ENCODE data around the gene RPH3AL. TPM values are rescaled to one million over a fixed set of nuclear protein-coding genes. Genes with fewer than 3 reads are reported as not detected.
A peak's percentile ranks its signal among the peaks of the same experiment; 100 is the strongest.

Gene RPH3AL, protein sequence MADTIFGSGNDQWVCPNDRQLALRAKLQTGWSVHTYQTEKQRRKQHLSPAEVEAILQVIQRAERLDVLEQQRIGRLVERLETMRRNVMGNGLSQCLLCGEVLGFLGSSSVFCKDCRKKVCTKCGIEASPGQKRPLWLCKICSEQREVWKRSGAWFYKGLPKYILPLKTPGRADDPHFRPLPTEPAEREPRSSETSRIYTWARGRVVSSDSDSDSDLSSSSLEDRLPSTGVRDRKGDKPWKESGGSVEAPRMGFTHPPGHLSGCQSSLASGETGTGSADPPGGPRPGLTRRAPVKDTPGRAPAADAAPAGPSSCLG
- 10 to 100 TPM in 2 of 4 donors, 1 to 10 TPM in 2; 4.7 to 11.5 (median 10.2) TPM for total RNA-seq
- polyA plus RNA-seq: 6.7 TPM
- long read RNA-seq, donor 1, partial matches to known transcripts: 2 of 18 reads
- long read RNA-seq, donor 1, other reads (novel, unspliced or antisense): 12 of 18 reads
- long read RNA-seq, donor 2, partial matches to known transcripts: 0 of 3 reads
- long read RNA-seq, donor 2, other reads (novel, unspliced or antisense): 3 of 3 reads
- long read RNA-seq, donor 3, transcript RPH3AL-222 (9 exons, 2,578 nt): major isoform, 6 of 34 reads
- long read RNA-seq, donor 3, partial matches to known transcripts: 4 of 34 reads
- long read RNA-seq, donor 3, other reads (novel, unspliced or antisense): 23 of 34 reads
- long read RNA-seq, donor 4, partial matches to known transcripts: 1 of 2 reads
- long read RNA-seq, donor 4, other reads (novel, unspliced or antisense): 1 of 2 reads

DNA sequence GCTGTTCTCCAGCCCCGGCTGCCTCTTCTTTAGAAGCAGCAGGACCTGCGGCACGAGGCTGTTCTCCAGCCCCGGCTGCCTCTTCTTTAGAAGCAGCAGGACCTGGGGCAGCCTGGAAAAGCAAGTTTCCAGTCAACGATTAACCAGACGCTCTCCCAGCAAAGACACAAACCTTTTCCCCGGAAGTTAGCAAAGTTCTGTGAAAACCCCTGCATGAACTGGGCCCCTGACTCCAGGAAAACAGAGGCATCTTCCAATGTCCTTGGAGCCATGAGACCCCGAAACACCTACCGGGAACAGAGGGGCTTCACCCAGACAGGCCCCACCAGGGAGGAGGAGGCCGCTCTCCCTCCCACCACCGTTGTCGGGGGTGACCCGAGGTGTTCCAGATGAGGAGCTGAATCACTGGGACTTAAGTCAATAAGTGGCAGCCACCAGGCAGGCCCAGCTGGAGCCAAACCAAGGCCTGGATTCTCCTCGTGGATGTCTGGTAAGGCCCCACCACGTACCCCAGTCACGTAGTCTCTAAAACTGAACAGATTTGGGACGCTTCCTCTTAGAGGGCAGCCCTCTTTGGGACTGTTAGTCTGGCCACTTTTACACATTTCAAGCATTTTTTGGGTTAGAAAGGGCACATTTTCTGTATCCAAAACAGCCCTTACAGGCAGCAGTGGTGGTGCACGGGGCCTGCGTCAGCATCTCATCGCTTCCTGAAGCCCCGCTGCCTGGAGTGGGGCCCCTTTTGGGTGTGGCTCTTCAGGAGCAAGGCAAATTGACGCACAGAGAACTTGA is at the start of gene RPH3AL:
Gene RPH3AL (minus strand): TSS at position 387 of the 792 bp plus-strand sequence. CDS start 25,264 bp downstream, outside the sequence.
- H3K27me3 ChIP-seq (ENCODE audit: control insufficient read depth, insufficient read depth): no peaks in the 10 kb centered on the region
- H3K4me1 ChIP-seq (ENCODE audit: control insufficient read depth, insufficient read depth, low read length): peaks cover 15% of the 10 kb centered on the region
- peak; percentile 15 to 74 for ATAC-seq
- H3K27ac ChIP-seq (ENCODE audit: low read length): peak within 1 kb of the TSS; percentile 92
- H3K4me3 ChIP-seq (ENCODE audit: low read length): no peak within 1 kb of the TSS
- H3K9me3 ChIP-seq (ENCODE audit: control insufficient read depth, low read length): no peaks in the 10 kb centered on the region
- intact Hi-C loops (cut with DNase I): no loop called here
- peak; percentile 61 to 82 (median 75) for DNase-seq
- 42% methylated on average over 22 of the region's 22 CpGs for WGBS

DNA sequence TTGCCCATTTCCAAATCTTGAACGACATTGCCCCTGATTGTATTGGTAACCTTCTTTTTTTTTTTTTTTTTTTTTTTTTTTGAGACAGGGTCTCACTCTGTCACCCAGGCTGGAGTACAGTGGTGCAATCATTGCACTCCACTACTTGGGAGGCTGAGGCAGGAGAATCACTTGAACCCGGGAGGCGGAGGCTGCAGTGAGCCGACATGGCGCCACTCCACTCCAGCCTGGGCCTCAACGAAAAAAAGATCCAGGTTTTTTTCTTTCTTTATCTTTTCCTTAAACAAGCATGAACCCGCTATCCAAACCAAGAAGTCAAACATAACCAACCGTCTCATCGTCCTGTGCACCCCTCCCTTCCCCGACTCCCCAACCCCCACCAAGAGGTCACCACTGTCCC is 47.6 kb upstream of the RPH3AL start:
- intact Hi-C loops (cut with DNase I): no loop called here
- Histone ChIP-seq H3K27ac (ENCODE audit: low read length) (no peak overlapping the region), H3K4me3 (ENCODE audit: low read length) (no peak overlapping the region), H3K4me1 (ENCODE audit: control insufficient read depth, insufficient read depth, low read length) (no peaks in the 10 kb centered on the region), H3K9me3 (ENCODE audit: control insufficient read depth, low read length) (no peaks in the 10 kb centered on the region), H3K27me3 (ENCODE audit: control insufficient read depth, insufficient read depth) (no peaks in the 10 kb centered on the region)
- DNase-seq (no peak), ATAC-seq (no peak)
- 82% methylated on average over 10 of the region's 10 CpGs for WGBS

DNA sequence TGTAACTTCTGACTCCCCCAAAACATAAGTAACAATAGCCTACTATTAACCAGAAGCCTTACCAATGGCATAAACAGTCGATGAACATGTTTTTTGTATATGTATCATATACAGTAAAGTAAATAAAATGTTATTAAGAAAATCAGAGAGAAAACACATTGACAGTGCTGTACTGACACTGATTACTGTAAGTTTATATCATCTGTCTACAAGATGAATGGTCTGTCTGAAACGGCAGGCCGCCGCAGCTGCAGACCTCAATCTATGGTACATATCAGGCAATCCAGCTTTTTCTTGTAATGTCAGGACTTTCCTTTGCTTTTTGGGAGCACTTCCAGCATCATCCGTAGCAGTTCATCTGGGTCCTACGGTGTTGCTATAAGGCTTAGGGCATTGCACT is 44.2 kb upstream of the RPH3AL start:
- ATAC-seq: no peak
- intact Hi-C loops (cut with DNase I): no loop called here
- whole genome bisulfite sequencing: 71% methylated on average over 6 of the region's 6 CpGs

DNA sequence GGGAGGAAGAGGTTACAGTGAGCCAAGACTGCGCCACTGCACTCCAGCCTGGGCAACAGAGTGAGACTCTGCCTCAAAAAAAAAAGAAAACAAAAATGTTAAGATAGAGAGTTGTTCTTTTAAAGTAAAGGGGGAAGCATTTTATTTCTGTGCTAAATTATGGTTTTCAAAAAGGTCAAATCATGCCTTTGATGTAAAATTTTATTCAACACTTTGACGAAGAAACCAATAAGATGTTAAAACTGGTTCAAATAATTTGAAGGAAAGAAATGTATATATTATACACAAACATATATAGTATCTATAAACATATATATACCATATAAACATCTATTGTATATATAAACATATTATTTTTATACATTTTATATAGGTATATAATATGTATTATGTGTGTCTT is 43.4 kb upstream of the RPH3AL start:
- H3K4me3 ChIP-seq (ENCODE audit: low read length): no peak overlapping the region
- H3K9me3 ChIP-seq (ENCODE audit: control insufficient read depth, low read length): no peaks in the 10 kb centered on the region
- no peak for DNase-seq
- intact Hi-C loops (cut with DNase I): no loop called here
- no peaks in the 10 kb centered on the region for H3K4me1 ChIP-seq (ENCODE audit: control insufficient read depth, insufficient read depth, low read length)
- no peaks in the 10 kb centered on the region for H3K27me3 ChIP-seq (ENCODE audit: control insufficient read depth, insufficient read depth)
- no peak for ATAC-seq
- H3K27ac ChIP-seq (ENCODE audit: low read length): no peak overlapping the region
- WGBS: 94% methylated on average over 2 of the region's 2 CpGs

More for the DNA sequence above, 44.2 kb upstream of the RPH3AL start:
- Histone ChIP-seq H3K4me3 (ENCODE audit: low read length) (no peak overlapping the region), H3K27me3 (ENCODE audit: control insufficient read depth, insufficient read depth) (no peaks in the 10 kb centered on the region), H3K4me1 (ENCODE audit: control insufficient read depth, insufficient read depth, low read length) (no peaks in the 10 kb centered on the region), H3K9me3 (ENCODE audit: control insufficient read depth, low read length) (no peaks in the 10 kb centered on the region), H3K27ac (ENCODE audit: low read length) (no peak overlapping the region)
- no peak for DNase-seq

DNA sequence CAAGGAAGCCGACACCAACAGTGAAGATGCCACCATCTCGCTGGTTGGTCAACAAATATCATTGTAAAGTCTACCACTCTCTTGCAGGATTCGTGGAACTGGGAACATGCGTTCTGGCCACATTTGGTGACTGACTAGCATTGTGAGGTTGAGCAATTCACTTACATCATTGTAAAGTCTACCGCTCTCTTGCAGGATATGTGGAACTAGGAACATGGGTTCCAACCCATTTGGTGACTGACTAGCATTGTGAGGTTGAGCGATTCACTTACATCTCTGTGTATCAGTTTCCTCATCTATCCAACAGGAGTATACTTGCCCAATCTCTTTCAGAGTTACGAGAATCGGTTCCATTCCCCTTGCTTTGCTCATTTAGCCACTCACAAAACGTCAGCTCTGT is 42.6 kb upstream of the RPH3AL start:
- intact Hi-C loops (cut with DNase I): no loop called here
- 83% methylated on average over 9 of the region's 9 CpGs for WGBS

DNA sequence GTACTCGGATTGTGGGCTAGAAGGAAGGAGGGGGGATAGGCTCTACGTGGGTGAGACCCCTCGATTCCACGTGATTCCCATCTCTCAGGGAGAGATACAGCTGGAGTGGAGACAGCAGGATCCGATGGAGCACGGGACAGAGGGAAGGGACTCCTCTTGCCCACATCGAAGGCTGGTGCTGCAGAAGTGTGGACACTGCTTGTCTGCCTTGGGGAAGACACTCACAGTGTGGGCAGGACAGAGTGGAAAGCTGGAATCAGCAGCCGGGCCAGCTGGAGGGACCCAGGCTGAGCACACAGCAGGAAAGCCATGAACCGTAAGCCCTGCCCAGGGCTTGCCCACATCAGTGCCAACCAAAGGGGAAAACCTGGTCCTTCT is 42.1 kb upstream of the RPH3AL start:
- DNase-seq: no peak
- intact Hi-C loops (cut with DNase I): loop anchor here in 1 of 4 donors (5.0 kb wide), 1 partner anchor 232 kb away; no protein-coding TSS in a partner anchor
- peak in 1 of 2 donors; percentile 24 for ATAC-seq
- no peaks in the 10 kb centered on the region for H3K4me1 ChIP-seq (ENCODE audit: control insufficient read depth, insufficient read depth, low read length)
- H3K9me3 ChIP-seq (ENCODE audit: control insufficient read depth, low read length): no peaks in the 10 kb centered on the region
- no peak overlapping the region for H3K4me3 ChIP-seq (ENCODE audit: low read length)
- no peak overlapping the region for H3K27ac ChIP-seq (ENCODE audit: low read length)
- H3K27me3 ChIP-seq (ENCODE audit: control insufficient read depth, insufficient read depth): no peaks in the 10 kb centered on the region
- 92% methylated on average over 9 of the region's 9 CpGs for WGBS

More for the DNA sequence above, 42.6 kb upstream of the RPH3AL start:
- H3K9me3 ChIP-seq (ENCODE audit: control insufficient read depth, low read length): no peaks in the 10 kb centered on the region
- H3K4me3 ChIP-seq (ENCODE audit: low read length): no peak overlapping the region
- no peak overlapping the region for H3K27ac ChIP-seq (ENCODE audit: low read length)
- ATAC-seq (no peak), DNase-seq (no peak)
- H3K27me3 ChIP-seq (ENCODE audit: control insufficient read depth, insufficient read depth): no peaks in the 10 kb centered on the region
- H3K4me1 ChIP-seq (ENCODE audit: control insufficient read depth, insufficient read depth, low read length): no peaks in the 10 kb centered on the region

DNA sequence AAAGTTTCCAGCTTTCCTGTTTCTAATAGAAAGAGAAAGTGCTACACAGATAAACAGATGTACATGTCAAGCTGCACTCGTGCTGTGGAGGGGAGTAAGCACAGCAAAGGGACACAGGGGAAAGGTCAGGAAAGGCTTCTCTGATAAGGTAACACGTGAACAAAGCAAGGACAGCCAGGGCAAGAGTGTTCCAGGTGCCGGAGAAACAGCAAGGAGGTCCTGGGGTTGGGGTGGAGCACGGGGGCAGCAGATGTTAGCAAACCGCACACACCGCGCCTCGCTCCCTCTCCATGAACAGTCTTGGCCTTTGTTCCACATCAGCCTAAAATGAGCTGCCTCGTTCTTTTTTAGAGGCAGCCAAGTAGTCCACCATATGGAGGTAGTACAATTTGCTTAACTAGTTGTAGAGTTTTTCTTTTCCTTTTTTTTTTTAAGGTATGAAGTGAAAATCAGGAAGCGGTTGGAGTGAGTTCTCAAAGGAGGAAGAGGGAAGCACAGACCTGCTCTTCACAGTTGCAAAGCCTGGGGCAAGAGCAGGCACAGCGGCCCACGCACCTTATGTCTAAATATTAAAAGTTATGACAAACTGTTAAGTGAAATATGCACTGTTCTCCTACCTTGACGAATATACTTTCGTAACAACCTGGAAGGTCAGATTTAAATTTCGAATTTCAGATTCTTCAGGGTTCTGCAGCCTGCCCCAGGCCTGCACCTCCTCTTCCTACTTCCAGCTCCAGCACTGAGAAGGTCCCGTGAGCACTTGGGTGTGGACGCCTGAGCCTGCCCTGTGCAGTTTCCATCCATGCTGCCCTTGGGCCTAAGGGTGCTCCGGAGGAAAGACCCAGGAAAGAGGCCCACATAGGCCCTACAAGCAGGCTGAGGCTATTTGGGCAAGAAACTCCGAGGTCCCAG is 41.5 kb upstream of the RPH3AL start:
- 61% methylated on average over 19 of the region's 19 CpGs for WGBS
- H3K9me3 ChIP-seq (ENCODE audit: control insufficient read depth, low read length): no peaks in the 10 kb centered on the region
- no peak overlapping the region for H3K27ac ChIP-seq (ENCODE audit: low read length)
- ATAC-seq (peak; percentile 48 to 52), DNase-seq (peak in 1 of 3 donors; percentile 20)
- H3K27me3 ChIP-seq (ENCODE audit: control insufficient read depth, insufficient read depth): no peaks in the 10 kb centered on the region
- H3K4me1 ChIP-seq (ENCODE audit: control insufficient read depth, insufficient read depth, low read length): no peaks in the 10 kb centered on the region
- H3K4me3 ChIP-seq (ENCODE audit: low read length): no peak overlapping the region
- intact Hi-C loops (cut with DNase I): loop anchor here in 1 of 4 donors (5.0 kb wide), 1 partner anchor 232 kb away; no protein-coding TSS in a partner anchor

DNA sequence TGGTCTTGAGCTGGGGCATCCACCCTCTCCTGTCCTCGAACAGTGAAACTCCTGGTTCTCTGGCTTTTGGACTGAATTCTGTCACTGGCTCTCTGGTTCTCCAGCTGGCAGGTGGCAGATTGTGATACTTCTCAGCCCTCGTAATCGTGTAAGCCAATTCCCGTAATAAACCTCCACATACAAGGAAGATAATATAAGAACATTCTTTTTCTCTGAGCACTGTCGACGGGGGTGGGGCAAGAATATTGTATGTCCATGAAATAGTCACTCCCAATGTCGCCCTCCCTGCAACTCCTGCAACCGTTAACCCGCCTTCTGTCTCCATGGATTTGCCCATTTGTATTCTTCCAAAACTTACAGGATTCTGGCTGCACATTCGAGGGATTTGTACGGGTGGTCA is 39.2 kb upstream of the RPH3AL start:
- intact Hi-C loops (cut with DNase I): loop anchor here in 1 of 4 donors (5.0 kb wide), 1 partner anchor 230 kb away; no protein-coding TSS in a partner anchor
- ATAC-seq (no peak), DNase-seq (no peak)
- Histone ChIP-seq H3K9me3 (ENCODE audit: control insufficient read depth, low read length) (no peaks in the 10 kb centered on the region), H3K4me1 (ENCODE audit: control insufficient read depth, insufficient read depth, low read length) (no peaks in the 10 kb centered on the region), H3K27me3 (ENCODE audit: control insufficient read depth, insufficient read depth) (no peaks in the 10 kb centered on the region), H3K4me3 (ENCODE audit: low read length) (no peak overlapping the region), H3K27ac (ENCODE audit: low read length) (no peak overlapping the region)
- 82% methylated on average over 11 of the region's 11 CpGs for WGBS

DNA sequence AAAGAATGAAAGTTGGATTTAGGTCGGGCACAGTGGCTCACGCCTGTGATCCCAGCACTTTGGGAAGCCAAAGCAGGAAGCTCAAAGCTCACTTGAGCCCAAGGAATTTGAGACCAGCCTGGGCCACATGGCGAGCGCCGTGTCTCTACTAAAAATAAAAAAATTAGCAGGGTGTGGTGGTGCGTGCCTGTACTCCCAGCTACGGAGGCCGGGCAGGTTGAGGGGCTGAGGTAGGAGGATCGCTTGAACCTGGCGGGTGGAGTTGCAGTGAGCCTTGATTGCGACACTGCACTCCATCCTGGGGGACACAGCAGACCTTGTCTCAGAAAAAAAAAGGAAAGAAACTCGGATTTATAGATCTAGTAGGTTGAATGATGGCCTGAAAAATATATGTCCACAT is 37.4 kb upstream of the RPH3AL start:
- Histone ChIP-seq H3K27ac (ENCODE audit: low read length) (no peak overlapping the region), H3K9me3 (ENCODE audit: control insufficient read depth, low read length) (no peaks in the 10 kb centered on the region), H3K4me1 (ENCODE audit: control insufficient read depth, insufficient read depth, low read length) (no peaks in the 10 kb centered on the region), H3K4me3 (ENCODE audit: low read length) (no peak overlapping the region), H3K27me3 (ENCODE audit: control insufficient read depth, insufficient read depth) (no peaks in the 10 kb centered on the region)
- no peak for ATAC-seq
- 88% methylated on average over 12 of the region's 12 CpGs for WGBS
- no peak for DNase-seq
- intact Hi-C loops (cut with DNase I): loop anchor here in 1 of 4 donors (5.0 kb wide), 1 partner anchor 228 kb away; no protein-coding TSS in a partner anchor

DNA sequence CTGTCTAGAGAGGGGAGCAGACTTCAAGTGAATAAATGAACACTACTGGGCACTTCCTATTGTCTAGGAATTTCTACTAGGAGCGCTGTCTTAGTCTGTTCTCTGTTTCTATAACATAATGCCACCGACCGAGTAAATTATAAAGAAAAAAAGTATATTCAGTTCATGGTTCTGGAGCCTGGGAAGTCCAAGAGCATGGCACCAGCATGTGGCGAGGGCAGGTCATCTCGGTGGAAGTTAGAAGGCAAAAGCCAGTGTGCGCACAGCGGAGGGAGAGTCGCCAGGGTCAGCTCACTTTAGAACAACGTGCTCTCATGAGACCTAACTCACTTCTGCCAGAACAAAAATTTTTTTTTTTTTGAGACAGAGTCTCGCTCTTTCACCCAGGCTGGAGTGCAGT is 35.5 kb upstream of the RPH3AL start:
- WGBS: 95% methylated on average over 10 of the region's 10 CpGs
- intact Hi-C loops (cut with DNase I): loop anchor here in 2 of 4 donors (5.0 kb wide), 1 partner anchor 226 kb away; no protein-coding TSS in a partner anchor
- Histone ChIP-seq H3K27me3 (ENCODE audit: control insufficient read depth, insufficient read depth) (no peaks in the 10 kb centered on the region), H3K4me1 (ENCODE audit: control insufficient read depth, insufficient read depth, low read length) (no peaks in the 10 kb centered on the region), H3K4me3 (ENCODE audit: low read length) (no peak overlapping the region), H3K27ac (ENCODE audit: low read length) (no peak overlapping the region), H3K9me3 (ENCODE audit: control insufficient read depth, low read length) (no peaks in the 10 kb centered on the region)
- no peak for ATAC-seq
- DNase-seq: no peak

Measured in right cardiac atrium (tissue), 5 donors.